CD4-positive, alpha-beta T cell (primary cell): ENCODE data around the gene PPFIBP2. TPM values are rescaled to one million over a fixed set of nuclear protein-coding genes. Genes with fewer than 3 reads are reported as not detected.

Source experiments
- ATAC-seq: fragments of 200-7000 bp; cut with Tn5 transposase; one replicate; pipeline ENCODE4 v1.10.0; 2022; ENCODE audit warnings: mild to moderate bottlenecking; ENCODE audit not compliant: poor library complexity
- CTCF ChIA-PET: fragments of 350-600 bp; sonication (Branson Sonifier 250); formaldehyde crosslinking; loops from one replicate; lab custom pipeline; 2021; ENCODE audit warnings: antibody characterized with exemption, inconsistent platforms; lab: Charles Lee
- POLR2A ChIA-PET: fragments of 350-600 bp; sonication (Branson Sonifier 250); formaldehyde crosslinking; loops from one replicate; lab custom pipeline; 2021; ENCODE audit warnings: antibody characterized with exemption, inconsistent platforms; lab: Charles Lee
- DNase-seq, 14 experiments: peaks; one replicate each; pipeline ENCODE4 v3.0.0-alpha.2; 2013 to 2020; ENCODE audit warnings: mixed read lengths in 2 of 14
- H3K27ac ChIP-seq, 2 donors: one replicate each; pipeline versions ENCODE4 v1.5.1 to v1.7.0; 2013; ENCODE audit warnings: low read length in 2 of 2, low read depth in 1 of 2, mild to moderate bottlenecking in 1 of 2
- H3K27me3 ChIP-seq, 2 experiments: 1 replicate in 1 of 2; 2 replicates in 1 of 2; pipeline versions ENCODE4 v1.6.1 to v1.7.0; 2013; ENCODE audit warnings: low read length in 2 of 2, control low read depth in 1 of 2, mild to moderate bottlenecking in 1 of 2, moderate library complexity in 1 of 2; ENCODE audit not compliant: insufficient read depth in 2 of 2, control insufficient read depth in 1 of 2
- H3K36me3 ChIP-seq: one replicate; pipeline ENCODE4 v1.6.1; 2013; ENCODE audit warnings: low read length, control low read depth; ENCODE audit not compliant: insufficient read depth
- H3K4me1 ChIP-seq: one replicate; pipeline ENCODE4 v1.6.1; 2013; ENCODE audit warnings: low read length, control low read depth; ENCODE audit not compliant: insufficient read depth
- H3K4me3 ChIP-seq: one replicate; pipeline ENCODE4 v1.5.1; 2013; ENCODE audit warnings: mild to moderate bottlenecking, low read length, moderate library complexity
- H3K9me3 ChIP-seq, 2 experiments: 1 replicate in 1 of 2; 2 replicates in 1 of 2; pipeline versions ENCODE4 v1.6.1 to v1.7.0; 2013; ENCODE audit warnings: low read length in 2 of 2, mild to moderate bottlenecking in 2 of 2, control low read depth in 1 of 2, moderate library complexity in 1 of 2; ENCODE audit not compliant: control insufficient read depth in 1 of 2, insufficient read depth in 1 of 2
- H3K27ac Mint-ChIP-seq: one replicate; pipeline ENCODE4 v1.8.0; 2020; ENCODE audit warnings: mixed read lengths
- H3K27me3 Mint-ChIP-seq: one replicate; pipeline ENCODE4 v1.8.0; 2021; ENCODE audit warnings: mixed read lengths
- H3K36me3 Mint-ChIP-seq: one replicate; pipeline ENCODE4 v1.8.0; 2021; ENCODE audit warnings: low read depth, mixed read lengths
- H3K4me1 Mint-ChIP-seq: one replicate; pipeline ENCODE4 v1.8.0; 2021; ENCODE audit warnings: low read depth, mixed read lengths
- H3K4me3 Mint-ChIP-seq: one replicate; pipeline ENCODE4 v1.8.0; 2020; ENCODE audit warnings: mild to moderate bottlenecking, mixed read lengths
- H3K9me3 Mint-ChIP-seq: one replicate; pipeline ENCODE4 v1.8.0; 2020; ENCODE audit warnings: mixed read lengths
- intact Hi-C, 2 experiments: fragments of 100-400 bp; cut with DNase I in 1 of 2; cut with micrococcal nuclease in 1 of 2; formaldehyde crosslinking; loops; one replicate each; pipeline versions ENCODE4 v1.15.1 to v1.9.0; 2023 to 2025; cut with DNase I, micrococcal nuclease
- total RNA-seq, 174 experiments: library from RNA in 2 of 174; stranded (reverse) in 2 of 174; gene quantifications; one replicate each; pipeline ENCODE4 v1.2.3 and lab custom pipeline; 2021 to 2026
- TF ChIP-seq, protein P1 (sequence below): fragments of 200-600 bp; IDR thresholded peaks from one replicate; pipeline ENCODE4 v1.8.0; 2022; ENCODE audit warnings: antibody characterized with exemption, mild to moderate bottlenecking

PPFIBP2 gene
- total RNA-seq, 2 experiments from 2014 or later = 27.0 to 35.9 TPM

DNA sequence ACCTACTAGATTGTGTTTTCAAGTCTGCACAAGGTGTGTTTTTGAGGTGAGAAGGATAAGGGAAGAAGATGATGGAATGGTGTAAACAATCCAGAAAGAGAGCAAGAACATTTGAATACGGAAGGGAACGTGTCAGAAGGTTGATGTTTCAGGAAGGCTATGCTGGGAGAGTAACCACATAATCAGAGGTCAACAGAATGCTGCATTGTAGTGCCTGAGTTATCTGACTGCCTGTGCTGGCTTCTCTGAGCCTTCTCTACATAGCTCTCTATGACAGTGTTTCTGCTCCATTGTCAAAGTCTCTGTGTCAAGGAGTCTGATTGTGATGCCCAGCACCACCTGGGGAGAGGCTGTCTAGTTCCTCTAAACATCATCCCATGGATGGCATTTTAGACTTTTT, 85.4 kb downstream of the PPFIBP2 start:
- CTCF ChIA-PET = no interaction called here
- Mint-ChIP-seq H3K27ac (no peak overlapping the region), H3K4me1 (no peaks in the 10 kb centered on the region), H3K4me3 (no peak overlapping the region), H3K27me3 (no peaks in the 10 kb centered on the region), H3K9me3 (no peaks in the 10 kb centered on the region), H3K36me3 (peaks cover 53% of the 10 kb centered on the region)
- Histone ChIP-seq H3K9me3 (no peaks in the 10 kb centered on the region), H3K27me3 (no peaks in the 10 kb centered on the region), H3K36me3 (no peaks in the 10 kb centered on the region), H3K27ac (no peak overlapping the region), H3K4me1 (no peaks in the 10 kb centered on the region), H3K4me3 (no peak overlapping the region)
- DNase-seq (no peak), ATAC-seq (no peak)
- intact Hi-C loops = no loop called here
- TF ChIP-seq, protein P1, sequence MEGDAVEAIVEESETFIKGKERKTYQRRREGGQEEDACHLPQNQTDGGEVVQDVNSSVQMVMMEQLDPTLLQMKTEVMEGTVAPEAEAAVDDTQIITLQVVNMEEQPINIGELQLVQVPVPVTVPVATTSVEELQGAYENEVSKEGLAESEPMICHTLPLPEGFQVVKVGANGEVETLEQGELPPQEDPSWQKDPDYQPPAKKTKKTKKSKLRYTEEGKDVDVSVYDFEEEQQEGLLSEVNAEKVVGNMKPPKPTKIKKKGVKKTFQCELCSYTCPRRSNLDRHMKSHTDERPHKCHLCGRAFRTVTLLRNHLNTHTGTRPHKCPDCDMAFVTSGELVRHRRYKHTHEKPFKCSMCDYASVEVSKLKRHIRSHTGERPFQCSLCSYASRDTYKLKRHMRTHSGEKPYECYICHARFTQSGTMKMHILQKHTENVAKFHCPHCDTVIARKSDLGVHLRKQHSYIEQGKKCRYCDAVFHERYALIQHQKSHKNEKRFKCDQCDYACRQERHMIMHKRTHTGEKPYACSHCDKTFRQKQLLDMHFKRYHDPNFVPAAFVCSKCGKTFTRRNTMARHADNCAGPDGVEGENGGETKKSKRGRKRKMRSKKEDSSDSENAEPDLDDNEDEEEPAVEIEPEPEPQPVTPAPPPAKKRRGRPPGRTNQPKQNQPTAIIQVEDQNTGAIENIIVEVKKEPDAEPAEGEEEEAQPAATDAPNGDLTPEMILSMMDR = no peak
- POLR2A ChIA-PET = no interaction called here

DNA sequence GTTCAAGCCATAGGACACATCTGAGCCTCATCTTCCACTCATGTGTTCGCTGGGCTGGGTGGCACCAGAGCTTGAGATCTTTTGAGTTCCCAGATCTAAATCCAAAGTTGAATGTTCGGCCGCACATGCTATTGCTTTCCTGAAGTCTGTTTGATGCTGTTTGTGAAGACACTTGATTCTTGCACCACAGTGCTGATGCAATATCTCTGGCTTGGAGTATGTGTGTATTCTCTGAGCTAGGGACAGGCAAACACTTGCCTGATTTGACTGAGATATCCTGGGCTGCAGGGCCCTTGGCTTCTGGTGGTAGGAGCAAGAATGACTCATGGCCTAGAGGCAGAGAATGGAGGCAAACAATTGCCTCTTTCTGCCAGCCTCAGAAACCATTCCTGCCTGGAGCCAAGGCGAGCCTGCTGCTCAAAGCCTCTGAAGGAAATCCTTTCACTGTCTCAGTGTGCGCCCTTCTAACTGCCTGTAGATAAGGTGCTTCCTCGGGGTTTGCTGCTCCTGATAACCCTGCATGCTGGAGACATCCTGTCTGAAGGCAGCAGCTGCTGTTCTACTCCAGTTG, 86.5 kb downstream of the PPFIBP2 start:
- intact Hi-C loops = no loop called here
- Histone ChIP-seq H3K36me3 (no peaks in the 10 kb centered on the region), H3K27ac (no peak overlapping the region), H3K4me3 (no peak overlapping the region), H3K27me3 (no peaks in the 10 kb centered on the region), H3K4me1 (no peaks in the 10 kb centered on the region), H3K9me3 (no peaks in the 10 kb centered on the region)
- Mint-ChIP-seq H3K36me3 (peaks cover 52% of the 10 kb centered on the region), H3K27me3 (no peaks in the 10 kb centered on the region), H3K4me1 (no peaks in the 10 kb centered on the region), H3K4me3 (no peak overlapping the region), H3K27ac (no peak overlapping the region), H3K9me3 (no peaks in the 10 kb centered on the region)
- TF ChIP-seq, protein P1 = no peak
- ChIA-PET POLR2A (no interaction called here), CTCF (no interaction called here)
- no peak for DNase-seq
- ATAC-seq = no peak

DNA sequence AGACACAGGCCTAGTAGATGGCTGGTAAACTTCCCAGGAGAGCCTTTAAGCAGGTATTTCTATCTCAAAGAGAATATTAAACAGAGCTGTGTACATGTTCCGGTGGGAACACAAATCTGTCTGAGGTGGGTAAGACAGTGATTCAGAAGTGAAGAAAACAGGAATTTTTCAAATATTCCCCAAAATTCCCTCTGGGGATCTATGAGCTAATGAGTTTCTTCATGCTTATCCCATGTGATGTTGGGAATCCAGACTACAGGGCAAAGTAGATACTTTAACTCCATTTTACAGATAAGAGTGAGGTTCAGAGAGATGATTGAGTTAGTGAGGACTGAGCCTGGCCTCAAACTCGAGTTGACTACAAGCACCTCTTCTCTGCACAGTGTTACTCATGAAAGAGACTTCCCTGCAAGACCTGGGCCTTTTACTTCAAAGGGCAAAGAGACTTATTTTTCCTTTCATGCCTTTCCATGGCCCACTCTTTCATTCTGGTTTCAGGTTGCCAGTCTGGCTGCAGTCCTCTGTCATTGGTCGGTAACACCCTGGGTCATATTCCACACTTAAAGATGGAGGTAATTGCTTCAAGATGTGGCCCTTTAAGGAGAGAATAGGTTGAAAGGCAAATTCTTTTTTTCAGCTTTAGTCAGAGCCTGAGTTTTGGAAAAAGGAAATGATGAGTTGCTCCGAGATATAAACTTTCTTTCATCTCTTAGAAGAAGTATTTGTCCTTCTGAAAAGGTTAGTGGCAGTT, 89.4 kb downstream of the PPFIBP2 start:
- Mint-ChIP-seq H3K9me3 (no peaks in the 10 kb centered on the region), H3K27ac (no peak overlapping the region), H3K36me3 (peaks cover 27% of the 10 kb centered on the region), H3K4me1 (no peaks in the 10 kb centered on the region), H3K4me3 (no peak overlapping the region), H3K27me3 (no peaks in the 10 kb centered on the region)
- Histone ChIP-seq H3K4me1 (no peaks in the 10 kb centered on the region), H3K27ac (no peak overlapping the region), H3K9me3 (no peaks in the 10 kb centered on the region), H3K4me3 (no peak overlapping the region), H3K27me3 (no peaks in the 10 kb centered on the region), H3K36me3 (no peaks in the 10 kb centered on the region)
- ChIA-PET POLR2A (no interaction called here), CTCF (no interaction called here)
- intact Hi-C loops = no loop called here
- ATAC-seq (no peak), DNase-seq (no peak)
- TF ChIP-seq, protein P1 = no peak
